GM21423 (cell line): ENCODE results near the gene RASGRP4.
"Not testable (repeated sequence)": the region's sequence is repeated elsewhere in the genome, so short reads cannot be mapped to it uniquely, and the experiment has no call there.

ENCODE experiments used
- ATAC-seq: cut with Tn5 transposase; IDR thresholded peaks from one replicate; pipeline ENCODE4 v1.9.1; 2021; ENCODE audit warnings: mild to moderate bottlenecking, moderate library complexity; ENCODE audit not compliant: unreplicated experiment

Gene RASGRP4

GRCh38 chr19:38449518-38449917 is 23.5 kb upstream of the RASGRP4 start:
- no peak for ATAC-seq

GRCh38 chr19:38448225-38448624 is 22.2 kb upstream of the RASGRP4 start:
- no peak for ATAC-seq

DNA sequence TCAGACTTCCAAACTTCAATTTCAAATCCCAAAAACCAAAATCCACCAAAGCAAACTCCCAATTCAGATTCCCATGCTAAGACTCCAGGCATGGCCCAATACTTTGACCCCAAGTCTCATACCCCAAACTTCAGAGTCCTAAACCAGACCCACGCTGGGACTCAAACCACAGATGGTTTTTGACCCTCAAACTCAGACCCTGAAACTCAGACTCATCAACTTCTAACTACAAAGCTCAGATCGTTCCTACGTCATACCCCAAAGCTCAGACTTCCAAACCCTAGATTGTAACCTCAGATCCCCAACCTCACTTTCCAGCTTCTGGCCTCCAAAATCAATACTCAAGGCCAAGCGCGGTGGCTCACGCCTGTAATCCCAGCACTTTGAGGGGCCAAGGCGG is 19.3 kb upstream of the RASGRP4 start:
- no peak for ATAC-seq

DNA sequence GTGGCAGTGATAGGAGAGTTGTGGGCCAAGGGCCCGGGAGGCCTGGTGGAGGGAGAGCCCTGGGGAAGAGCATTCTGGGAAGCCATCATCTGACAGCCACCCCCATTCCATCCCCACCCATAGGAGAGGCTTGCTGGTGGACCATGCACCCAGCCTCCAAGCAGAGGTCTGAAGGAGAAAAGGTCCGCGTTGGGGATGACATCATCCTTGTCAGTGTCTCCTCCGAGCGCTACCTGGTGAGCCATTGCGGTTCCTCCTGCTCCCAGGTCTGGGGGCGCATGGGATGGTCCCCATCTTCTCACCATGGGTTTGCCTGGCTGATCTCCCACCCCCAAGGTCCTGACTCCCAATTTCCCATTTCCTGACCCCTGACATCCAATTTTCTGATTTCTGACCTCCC is 18.0 kb upstream of the RASGRP4 start:
- ATAC-seq = no peak

- ATAC-seq = no peak
Measured at GRCh38 chr19:38443458-38443999, 17.5 kb upstream of the RASGRP4 start.

GRCh38 chr19:38442736-38443135 is 16.7 kb upstream of the RASGRP4 start:
- no peak for ATAC-seq

GRCh38 chr19:38441657-38442348 is 15.8 kb upstream of the RASGRP4 start:
- ATAC-seq = no peak

DNA sequence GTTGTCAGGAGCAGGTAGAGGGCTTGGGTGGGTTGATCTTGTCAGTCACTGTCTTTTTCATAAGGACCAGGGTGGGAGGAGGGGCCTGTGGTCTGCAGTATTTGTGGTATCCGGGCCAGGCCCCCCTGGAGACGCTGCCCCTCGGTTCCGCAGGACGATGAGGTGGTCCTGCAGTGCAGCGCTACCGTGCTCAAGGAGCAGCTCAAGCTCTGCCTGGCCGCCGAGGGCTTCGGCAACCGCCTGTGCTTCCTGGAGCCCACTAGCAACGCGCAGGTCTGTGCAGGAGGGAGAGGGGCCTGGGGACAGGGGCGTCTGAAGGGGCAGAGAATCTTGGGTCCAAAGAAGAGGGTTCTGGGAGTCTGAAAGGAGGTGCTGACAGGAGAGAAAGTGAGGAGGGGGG is 14.6 kb upstream of the RASGRP4 start:
- no peak for ATAC-seq

DNA sequence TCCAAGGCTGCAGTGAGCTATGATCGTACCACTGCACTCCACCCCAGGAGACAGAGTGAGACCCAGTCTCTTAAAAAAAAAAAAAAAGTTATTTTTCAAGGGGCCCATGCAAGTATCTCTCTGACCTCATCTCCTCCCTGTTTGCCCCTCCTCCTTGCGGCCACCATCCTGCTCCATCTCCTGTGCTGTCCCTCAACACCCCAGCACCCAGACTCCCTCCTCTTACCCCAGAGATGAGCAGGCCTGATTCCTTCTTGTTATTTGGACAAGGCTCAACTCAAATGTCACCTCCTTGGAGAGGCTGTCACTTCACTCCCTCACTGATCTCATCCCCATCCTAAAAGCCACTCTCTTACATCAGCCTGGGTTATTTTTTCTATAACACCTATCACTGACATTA is 11.9 kb upstream of the RASGRP4 start:
- no peak for ATAC-seq

DNA sequence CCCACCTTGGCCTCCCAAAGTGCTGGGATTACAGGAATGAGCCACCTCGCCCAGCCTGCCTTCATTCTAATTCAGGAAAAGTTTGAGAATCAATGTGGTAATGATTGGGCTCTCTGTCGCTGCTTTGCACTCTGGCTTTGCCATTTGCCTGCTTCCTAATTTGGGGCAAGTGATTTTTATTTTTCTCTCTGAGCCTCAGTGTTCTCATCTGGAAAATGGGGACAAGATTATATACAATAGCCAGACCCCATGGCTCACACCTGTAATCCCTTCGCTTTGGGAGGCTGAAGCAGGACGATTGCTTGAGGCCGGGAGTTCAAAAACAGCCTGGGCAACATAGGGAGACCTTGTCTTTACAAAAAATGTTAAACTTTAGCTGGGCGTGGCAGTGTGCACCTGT is 11.3 kb upstream of the RASGRP4 start:
- ATAC-seq = no peak

- no peak for ATAC-seq
Measured at GRCh38 chr19:38434549-38435051, 8.6 kb upstream of the RASGRP4 start.

DNA sequence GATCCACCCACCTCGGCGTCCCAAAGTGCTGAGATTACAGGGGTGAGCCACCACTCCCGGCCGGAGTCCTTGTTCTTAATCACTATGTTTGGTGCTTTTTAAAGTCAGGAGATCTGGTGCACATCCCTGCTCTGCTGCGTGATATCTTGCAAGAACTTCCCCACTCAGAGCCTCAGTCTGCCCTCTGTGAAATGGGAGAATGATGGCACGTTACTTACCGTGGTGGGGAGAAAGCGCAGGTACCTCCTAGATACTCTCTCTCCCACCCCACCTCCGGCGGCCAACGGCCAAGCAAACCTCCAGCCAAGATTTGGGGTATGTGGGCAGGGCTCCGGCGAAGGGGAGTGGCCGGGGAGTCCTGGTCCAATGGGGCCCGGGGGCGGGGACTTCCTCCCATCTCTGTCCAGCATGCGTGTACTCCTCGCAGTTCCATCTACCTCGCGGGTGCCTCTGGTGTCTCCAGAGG is 7.3 kb upstream of the RASGRP4 start, which contains the start of gene RYR1:
Gene RYR1, plus strand, starts transcription at position 424 of the 466 bp plus-strand sequence. CDS start 139 bp downstream, outside the sequence.
- ATAC-seq = no peak

GRCh38 chr19:38430931-38431330 is 4.9 kb upstream of the RASGRP4 start:
- no peak for ATAC-seq

GRCh38 chr19:38429811-38430156 is 3.8 kb upstream of the RASGRP4 start:
- no peak for ATAC-seq

DNA sequence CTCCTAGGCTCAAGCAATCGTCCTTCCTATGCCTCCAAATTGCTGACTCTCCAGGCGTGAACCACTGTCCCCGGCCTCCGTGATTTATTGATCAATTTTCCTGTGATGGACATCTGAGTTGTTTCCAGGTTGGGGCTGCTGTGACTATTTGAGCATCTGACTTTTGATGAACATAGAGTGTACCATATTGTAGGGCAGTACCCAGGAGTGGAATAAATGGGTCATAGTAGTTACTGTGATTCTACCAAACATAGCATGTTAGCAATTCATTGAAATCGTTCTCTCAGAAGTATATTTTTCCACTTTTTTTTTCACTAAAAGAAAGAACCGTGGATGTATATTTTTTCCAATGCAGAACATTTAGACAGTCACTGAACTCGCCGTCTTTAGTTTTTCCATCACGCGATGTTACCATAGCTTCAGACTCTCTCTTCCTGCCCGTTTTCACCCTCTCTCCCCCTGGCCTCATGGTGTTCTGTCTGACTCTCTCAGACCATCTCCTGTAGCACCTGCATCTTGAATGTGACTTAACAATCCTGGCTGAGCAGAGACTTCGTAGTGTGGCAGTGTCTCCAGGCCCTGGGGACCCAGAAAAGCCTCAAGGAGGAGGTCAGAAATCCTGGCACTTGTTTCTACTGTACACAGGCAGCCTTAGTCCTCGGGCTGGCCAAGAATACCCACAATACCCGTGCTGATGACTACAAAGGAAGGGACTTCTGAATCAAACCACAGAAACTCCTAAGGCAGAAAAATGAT is 3.2 kb upstream of the RASGRP4 start:
- no peak for ATAC-seq

GRCh38 chr19:38427035-38427677 is 1.1 kb upstream of the RASGRP4 start:
- not testable (repeated sequence) for ATAC-seq

- ATAC-seq = no peak
Measured at GRCh38 chr19:38425222-38425809, 703 bp downstream of the RASGRP4 start.

GRCh38 chr19:38424272-38424671 is 1.7 kb downstream of the RASGRP4 start:
- ATAC-seq = no peak

DNA sequence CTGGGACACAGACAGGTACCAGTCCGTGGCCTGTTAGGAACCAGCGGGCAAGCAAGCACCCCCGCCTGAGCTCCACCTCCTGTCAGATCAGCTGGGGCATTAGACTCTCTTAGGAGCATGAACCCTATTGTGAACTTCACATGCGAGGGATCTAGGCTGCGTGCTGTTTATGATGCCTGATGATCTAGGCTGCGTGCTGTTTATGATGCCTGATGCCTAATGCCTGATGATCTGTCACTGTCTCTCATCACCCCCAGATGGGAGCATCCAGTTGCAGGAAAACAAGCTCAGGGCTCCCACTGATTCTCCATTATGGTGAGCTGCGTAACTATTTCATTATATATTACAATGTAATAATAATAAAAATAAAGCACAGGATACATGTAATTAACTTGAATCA is 3.6 kb downstream of the RASGRP4 start:
- no peak for ATAC-seq

DNA sequence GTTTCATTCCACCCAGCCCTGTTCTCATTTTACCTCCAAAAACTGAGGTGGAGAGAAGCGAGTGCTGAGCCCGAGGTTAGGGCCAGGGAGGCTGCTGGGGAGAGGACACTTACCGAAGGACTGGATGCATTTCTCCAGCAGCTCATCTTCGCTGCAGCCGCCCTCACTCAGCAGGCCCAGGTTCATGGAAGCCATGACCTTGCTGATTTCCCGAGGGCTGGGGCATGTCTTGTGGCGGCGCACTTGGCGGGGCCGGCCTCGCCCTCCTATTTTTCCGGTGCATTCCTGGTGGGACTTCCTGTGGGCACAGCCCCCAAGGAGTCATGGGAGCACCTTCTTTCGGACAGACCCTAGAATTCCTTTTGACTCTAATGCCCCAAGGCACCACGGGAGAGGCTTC is 4.2 kb downstream of the RASGRP4 start:
- no peak for ATAC-seq

- no peak for ATAC-seq
Measured at GRCh38 chr19:38420935-38421334, 5.1 kb downstream of the RASGRP4 start.
